Measurements from ENCODE around the gene ANKRD13C.
"Not testable (repeated sequence)": the region's sequence is repeated elsewhere in the genome, so short reads cannot be mapped to it uniquely, and the experiment has no call there.

ANKRD13C gene

GRCh38 chr1:70360321-70360720 lies 5.8 kb upstream of the ANKRD13C start:
- DNase-seq (ENCODE audit: low read depth in 2 of 2): no peak

DNA sequence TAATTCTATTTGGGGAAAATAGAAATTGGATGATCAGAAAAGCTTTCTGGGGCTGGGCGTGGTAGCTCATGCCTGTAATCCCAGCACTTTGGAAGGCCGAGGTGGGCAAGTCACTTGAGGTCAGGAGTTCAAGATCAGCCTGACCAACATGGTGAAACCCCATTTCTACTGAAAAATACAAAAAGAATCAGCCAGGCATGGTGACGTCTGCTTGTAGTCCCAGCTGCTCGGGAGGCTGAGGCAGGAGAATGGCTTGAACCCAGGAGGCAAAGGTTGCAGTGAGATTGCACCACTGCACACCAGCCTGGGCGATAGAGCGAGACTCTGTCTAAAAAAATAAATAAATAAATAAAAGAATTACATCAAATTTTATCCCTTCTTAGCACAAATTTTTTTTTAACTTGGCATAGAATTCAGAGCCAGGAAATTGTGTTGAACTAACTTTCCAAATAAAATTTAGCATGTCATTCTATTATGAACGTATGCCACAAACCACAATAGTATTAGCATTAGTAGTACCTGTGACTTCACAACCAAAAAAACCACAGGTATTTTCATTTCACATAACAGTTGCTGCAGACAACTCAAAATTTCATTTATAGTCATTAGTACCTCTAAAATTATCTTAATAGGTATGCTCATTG lies 4.5 kb upstream of the ANKRD13C start:
- no peak for DNase-seq (ENCODE audit: low read depth in 2 of 2)

- DNase-seq (ENCODE audit: low read depth in 2 of 2): no peak
Observed at GRCh38 chr1:70355920-70356319, 1.4 kb upstream of the ANKRD13C start.

DNA sequence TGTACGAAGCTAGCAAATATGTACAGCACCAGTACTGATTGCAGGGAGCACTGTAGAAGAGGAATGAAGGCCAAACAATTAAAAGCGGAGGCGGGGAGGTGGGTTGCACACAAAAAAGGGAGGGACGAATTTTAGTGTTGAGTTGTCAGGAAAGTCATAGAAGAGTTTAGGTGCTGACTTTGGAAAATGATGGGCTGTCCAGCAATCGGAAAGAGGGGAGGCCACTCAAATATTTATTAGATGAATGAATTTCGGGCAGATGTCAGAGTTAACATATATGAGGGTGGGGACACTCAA lies 537 bp upstream of the ANKRD13C start:
- DNase-seq (ENCODE audit: low read depth in 2 of 2): no peak

GRCh38 chr1:70353601-70354331 lies 756 bp downstream of the ANKRD13C start:
- DNase-seq (ENCODE audit: low read depth in 2 of 2): peak; percentile 21 to 23

GRCh38 chr1:70353044-70353443 lies 1.5 kb downstream of the ANKRD13C start:
- DNase-seq (ENCODE audit: low read depth in 2 of 2): no peak

GRCh38 chr1:70349799-70350198 lies 4.7 kb downstream of the ANKRD13C start:
- DNase-seq (ENCODE audit: low read depth in 2 of 2): not testable (repeated sequence)

DNA sequence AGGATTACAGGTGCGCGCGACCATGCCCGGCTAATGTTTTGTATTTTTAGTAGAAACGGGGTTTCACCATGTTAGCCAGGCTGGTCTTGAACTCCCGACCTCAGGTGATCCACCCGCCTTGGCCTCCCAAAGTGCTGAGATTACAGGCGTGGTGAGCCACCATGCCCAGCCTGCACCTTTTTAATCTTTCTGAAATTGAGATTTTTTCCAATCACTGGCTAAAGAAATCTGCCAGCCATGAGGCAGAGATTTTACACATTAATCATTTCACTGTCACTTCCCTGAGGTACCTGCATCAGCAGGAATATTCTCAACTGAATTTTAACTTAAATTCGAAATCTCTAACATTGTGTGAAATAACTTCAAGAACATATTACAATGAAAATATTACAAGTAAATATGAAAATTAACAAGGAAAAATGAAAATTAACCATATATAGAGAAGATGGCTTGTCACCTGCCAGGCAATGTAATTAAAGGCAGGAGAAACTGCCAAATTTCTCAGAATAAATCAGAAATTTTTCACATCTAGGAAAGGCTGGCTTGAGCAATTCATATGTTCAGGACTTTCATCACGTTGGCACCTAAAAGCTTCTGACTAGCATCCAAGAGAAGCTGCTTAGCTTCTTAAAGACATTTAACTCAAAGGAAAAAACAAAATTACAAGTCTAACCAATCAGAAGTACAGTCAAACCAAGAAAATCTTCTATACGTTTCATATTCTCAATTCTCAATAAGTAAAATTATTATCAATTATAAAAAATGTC lies 5.9 kb downstream of the ANKRD13C start:
- no peak for DNase-seq (ENCODE audit: low read depth in 2 of 2)

DNA sequence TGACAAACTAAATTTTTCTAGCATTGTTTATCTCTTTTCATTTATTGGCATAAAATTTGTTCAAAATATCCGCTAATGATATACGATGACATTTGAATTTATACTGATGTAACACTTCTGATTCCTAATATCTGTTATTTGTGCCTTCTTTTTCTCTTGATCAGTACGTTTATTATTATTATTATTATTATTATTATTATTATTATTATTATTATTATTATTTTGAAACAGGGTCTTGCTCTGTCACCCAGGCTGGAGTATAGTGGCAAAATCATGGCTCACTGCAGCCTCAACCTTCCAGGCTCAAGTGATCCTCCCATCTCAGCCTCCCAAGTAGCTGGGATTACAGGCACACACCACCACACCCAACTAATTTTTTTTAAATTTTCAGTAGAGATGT lies 14.9 kb downstream of the ANKRD13C start:
- not testable (repeated sequence) for DNase-seq (ENCODE audit: low read depth in 2 of 2)

DNA sequence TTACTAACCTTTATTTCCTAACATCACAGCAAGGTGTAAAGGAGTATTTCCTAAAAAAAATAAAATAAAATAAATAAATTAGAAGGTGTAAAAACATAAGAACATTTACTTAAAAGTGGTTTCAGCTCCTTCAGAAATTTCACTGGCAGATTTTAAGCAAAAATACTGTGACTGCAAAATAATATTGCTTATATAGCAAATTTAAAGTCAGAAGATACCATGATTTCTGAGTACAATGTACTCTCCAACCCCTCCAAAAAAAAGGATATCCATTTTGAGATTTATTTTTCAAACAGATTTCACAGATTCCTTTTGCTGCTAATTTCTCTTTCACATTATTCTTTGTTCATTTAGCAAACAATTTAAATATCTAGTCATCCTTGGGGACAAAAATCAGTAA lies 18.5 kb downstream of the ANKRD13C start:
- no peak for DNase-seq (ENCODE audit: low read depth in 2 of 2)

DNA sequence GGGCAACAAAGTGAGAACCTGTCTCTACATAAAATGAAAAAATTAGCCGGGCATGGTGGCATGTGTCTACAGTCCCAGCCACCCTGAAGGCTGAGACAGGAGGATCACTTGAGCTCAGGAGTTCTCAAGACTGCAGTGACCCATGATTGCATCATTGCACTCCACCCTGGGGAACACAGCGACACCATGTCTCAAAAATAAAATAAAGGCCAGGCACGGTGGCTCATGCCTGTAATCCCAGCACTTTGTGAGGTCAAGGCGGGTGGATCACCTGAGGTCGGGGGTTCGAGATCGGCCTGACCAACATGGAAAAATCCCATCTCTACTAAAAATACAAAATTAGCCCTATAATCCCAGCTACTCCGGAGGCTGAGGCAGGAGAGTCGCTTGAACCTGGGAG lies 20.1 kb downstream of the ANKRD13C start:
- no peak for DNase-seq (ENCODE audit: low read depth in 2 of 2)

DNA sequence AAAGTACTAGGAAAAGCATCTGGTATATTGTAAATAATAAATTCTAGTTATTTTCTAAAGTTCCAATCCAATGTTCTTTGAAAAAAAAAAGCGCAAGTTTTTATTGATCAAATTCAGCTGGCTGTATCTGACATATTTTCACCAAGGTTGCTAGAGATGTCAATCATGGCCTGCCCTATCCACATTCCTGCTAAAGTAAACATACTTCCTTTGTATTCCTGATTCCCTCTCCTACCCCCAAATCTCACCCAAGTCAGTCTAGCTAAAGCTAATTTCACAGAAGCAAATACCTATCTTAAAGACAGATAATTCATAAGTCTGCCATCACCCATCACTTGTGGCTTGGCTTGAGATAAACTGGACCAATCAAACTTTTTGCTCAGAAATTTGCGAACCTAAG lies 21.3 kb downstream of the ANKRD13C start:
- no peak for DNase-seq (ENCODE audit: low read depth in 2 of 2)

DNA sequence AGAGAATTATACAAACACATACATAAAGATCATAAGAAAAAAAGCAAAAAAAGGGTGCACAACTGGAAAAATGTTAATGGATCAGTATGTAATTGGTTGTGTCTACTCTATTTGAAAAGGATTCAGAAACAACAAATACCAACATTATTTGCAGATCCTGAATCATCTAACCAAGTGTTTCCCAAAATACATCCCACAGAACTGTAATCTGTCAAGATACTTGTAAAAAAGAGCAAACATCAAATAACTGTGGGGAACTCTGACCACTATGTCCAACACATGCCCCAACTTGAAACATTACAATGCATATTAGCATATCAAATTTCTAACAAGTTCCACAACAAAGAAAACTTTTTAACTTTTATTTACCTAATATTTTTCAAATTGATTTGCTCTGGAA lies 22.6 kb downstream of the ANKRD13C start:
- no peak for DNase-seq (ENCODE audit: low read depth in 2 of 2)

DNA sequence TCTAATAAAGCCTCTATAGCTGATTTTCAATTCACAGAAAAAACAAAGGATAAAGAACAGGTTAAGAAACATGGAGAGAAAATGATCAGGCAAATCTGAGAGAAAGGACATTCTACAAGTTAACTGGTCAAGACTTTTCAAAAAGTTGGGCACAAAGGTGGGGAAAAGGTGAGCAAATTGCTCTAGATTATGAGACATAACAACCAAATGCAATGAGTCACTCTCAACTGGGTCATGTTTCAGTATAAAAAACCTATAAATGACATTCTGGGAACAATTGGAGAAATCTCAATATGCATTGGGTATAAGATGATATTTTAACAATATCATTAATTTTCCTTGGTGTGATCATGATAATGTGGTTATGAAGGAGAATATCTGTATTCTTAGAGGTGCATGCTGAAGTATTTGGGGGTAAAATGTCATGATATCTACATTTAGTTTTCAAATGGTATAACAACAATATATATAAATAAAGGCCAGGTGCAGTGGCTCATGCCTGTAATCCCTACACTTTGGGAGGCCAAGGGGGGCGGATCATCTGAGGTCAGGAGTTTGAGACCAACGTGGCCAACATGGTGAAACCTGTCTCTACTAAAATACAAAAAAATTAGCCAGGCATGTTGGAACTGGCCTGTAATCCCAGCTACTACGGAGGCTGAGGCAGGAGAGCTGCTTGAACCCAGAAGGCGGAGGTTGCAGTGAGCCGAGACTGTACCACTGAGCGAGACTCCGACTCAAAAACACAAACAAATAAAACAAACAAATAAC lies 27.0 kb downstream of the ANKRD13C start:
- no peak for DNase-seq (ENCODE audit: low read depth in 2 of 2)

GRCh38 chr1:70324683-70325082 lies 29.8 kb downstream of the ANKRD13C start:
- no peak for DNase-seq (ENCODE audit: low read depth in 2 of 2)

- no peak for DNase-seq (ENCODE audit: low read depth in 2 of 2)
Observed at GRCh38 chr1:70319750-70320149, 34.8 kb downstream of the ANKRD13C start.

DNA sequence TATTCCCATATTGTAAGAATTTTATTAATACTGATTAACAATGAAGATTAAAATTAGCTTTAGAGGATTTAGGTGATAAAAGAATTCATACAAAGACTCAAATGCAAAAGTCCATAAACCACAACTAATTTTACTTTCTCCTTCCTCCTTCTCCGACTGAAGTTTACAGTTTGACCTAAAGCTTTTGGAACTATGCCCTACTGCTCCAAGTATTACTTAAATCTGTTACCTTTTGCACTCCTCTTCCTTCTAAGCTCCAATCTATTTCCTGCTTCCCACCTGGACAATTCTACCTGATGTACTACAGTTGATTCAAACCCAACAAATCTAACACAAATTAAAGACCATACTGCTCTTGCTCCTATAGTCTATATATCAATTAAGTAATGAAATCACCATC lies 36.3 kb downstream of the ANKRD13C start:
- DNase-seq (ENCODE audit: low read depth in 2 of 2): no peak

DNA sequence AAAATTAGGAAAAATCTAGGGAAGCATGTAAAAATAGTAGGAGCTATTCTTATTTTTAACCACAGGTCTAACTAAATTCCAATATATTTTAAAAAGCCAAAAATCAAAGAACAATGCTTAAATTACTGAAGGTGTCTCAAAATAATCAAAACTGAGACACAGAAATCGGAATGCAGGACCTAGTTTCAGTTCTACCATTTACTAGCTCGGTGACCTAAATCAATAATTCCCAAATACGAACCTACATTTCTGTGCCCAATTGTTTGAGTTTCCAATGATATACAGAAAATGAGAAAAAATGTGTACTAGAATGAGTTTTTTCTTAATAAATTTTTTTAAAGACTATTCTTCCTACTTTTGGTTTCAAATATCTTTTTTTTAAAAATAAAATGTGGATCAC lies 37.4 kb downstream of the ANKRD13C start:
- no peak for DNase-seq (ENCODE audit: low read depth in 2 of 2)

DNA sequence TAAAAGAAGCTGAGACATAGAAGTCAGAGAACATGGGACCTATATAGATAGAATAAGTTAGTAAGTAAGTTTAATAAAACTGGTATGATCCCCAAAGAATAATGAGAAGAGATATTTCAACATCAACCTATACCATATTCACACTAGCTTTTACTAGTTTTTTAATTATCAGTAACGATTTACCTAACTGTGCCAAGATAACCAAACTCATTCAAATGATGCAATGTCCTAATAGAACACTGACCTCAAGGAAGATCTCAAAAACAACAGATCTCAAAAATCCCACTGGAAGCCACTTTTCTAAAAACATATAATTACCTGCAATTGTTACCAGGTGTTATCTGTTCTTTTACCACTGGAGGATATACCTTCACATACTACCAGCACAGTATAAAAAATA lies 38.7 kb downstream of the ANKRD13C start:
- DNase-seq (ENCODE audit: low read depth in 2 of 2): no peak

DNA sequence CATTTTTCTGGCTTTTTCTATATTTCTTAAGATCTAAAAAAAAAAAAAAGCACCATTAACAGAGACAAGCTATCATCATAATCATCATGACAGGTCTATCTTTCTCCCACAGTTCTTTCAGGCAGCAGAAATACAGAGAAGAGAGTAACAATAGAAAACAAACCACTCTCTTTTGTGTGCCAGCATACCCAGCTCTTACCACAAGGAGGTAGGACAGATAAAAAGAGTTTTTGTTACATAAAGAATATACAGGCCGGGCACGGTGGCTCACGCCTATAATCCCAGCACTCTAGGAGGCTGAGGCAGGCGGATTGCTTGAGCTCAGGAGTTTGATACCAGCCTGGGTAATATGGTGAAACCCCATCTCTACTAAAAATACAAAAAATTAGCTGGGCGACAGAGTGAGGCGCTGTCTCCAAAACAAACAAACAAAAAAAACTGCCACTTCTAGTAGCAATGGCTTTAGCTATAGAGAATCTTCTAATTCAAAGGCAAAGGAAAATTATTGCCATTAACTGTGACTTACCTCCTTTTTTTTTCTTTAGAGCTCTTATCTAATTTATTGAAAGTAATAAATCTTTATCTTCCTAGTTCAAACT lies 39.7 kb downstream of the ANKRD13C start:
- no peak for DNase-seq (ENCODE audit: low read depth in 2 of 2)

DNA sequence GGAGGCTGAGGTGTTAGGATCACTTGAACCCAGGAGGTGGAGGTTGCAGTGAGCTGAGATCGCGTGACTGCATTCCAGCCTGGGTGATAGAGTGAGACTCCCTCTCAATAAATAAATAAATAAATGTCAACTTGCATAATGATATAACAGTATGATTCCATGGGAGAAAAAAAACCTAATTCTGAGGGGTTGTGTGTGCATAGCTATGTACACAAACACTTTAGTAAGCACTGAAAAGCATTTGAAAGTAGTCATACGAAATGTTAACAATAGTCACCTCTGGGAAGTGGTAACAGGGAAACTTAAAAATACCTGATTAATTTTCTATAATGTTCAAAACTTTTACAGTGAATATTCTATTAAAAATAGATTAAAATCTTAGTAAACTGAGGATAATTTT lies 43.2 kb downstream of the ANKRD13C start:
- DNase-seq (ENCODE audit: low read depth in 2 of 2): no peak

DNA sequence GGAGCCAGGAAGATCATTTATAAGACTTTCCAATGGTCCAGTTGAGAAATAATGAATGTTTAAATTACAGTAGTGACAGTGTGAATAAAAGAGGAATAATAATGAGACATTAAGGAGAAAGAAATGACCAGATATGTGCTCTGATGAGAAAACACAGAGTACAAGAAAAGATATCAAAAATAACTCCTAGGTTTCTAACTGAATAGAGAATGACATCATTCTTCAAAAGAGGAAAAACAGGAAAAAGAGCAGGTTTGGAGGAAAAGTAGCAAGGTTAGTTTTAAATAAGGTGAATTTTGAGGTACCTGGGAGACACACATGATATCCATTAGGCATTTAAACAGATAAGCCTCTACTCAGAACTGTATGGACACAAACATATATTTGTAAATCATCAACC lies 55.0 kb downstream of the ANKRD13C start:
- DNase-seq (ENCODE audit: low read depth in 2 of 2): no peak
